Measurements from ENCODE around the gene LMX1A. TPM values are rescaled to one million over a fixed set of nuclear protein-coding genes. Genes with fewer than 3 reads are reported as not detected.

LMX1A gene
- total and polyA plus RNA-seq, 7 donors: 0.04 to 1.2 (median 0.46) TPM; not detected in 2

GRCh38 chr1:165317612-165318011, 38.9 kb downstream of the LMX1A start:
- no peak for DNase-seq
- Histone ChIP-seq H3K36me3 (no peaks in the 10 kb centered on the region), H3K27me3 (peaks cover 0 to 19% (median 3%) of the 10 kb centered on the region in 3 donors), H3K4me1 (no peaks in the 10 kb centered on the region), H3K4me3 (no peak overlapping the region), H3K27ac (no peak overlapping the region), H3K9me3 (peaks cover 0 to under 1% (median 0%) of the 10 kb centered on the region in 4 donors)
- WGBS, 2 donors: 66 to 76% methylated on average over 5 of the region's 5 CpGs
- TF ChIP-seq POLR2AphosphoS5 (IDR thresholded peaks at IDR 0.05) (no peak), EP300 (IDR thresholded peaks at IDR 0.05) (no peak), CTCF (IDR thresholded peaks at IDR 0.05) (no peak), POLR2A (IDR thresholded peaks at IDR 0.05) (no peak)
- intact Hi-C loops (cut with DNase I): no loop called here

GRCh38 chr1:165316153-165316772, 40.3 kb downstream of the LMX1A start:
- TF ChIP-seq CTCF (IDR thresholded peaks at IDR 0.05): no peak
- TF ChIP-seq POLR2A (IDR thresholded peaks at IDR 0.05): no peak
- no peak for TF ChIP-seq EP300 (IDR thresholded peaks at IDR 0.05)
- no peak for TF ChIP-seq POLR2AphosphoS5 (IDR thresholded peaks at IDR 0.05)
- no peak for DNase-seq
- intact Hi-C loops (cut with DNase I): no loop called here

GRCh38 chr1:165315481-165315880, 41.0 kb downstream of the LMX1A start:
- H3K27ac ChIP-seq: no peak overlapping the region
- H3K27me3 ChIP-seq: peaks cover 0 to 19% (median 3%) of the 10 kb centered on the region in 3 donors
- no peaks in the 10 kb centered on the region for H3K36me3 ChIP-seq
- no peak for DNase-seq
- WGBS, 2 donors: 88 to 91% methylated on average over 3 of the region's 3 CpGs
- intact Hi-C loops (cut with DNase I): no loop called here
- no peak overlapping the region for H3K4me3 ChIP-seq
- TF ChIP-seq POLR2A (IDR thresholded peaks at IDR 0.05) (no peak), EP300 (IDR thresholded peaks at IDR 0.05) (no peak), POLR2AphosphoS5 (IDR thresholded peaks at IDR 0.05) (no peak), CTCF (IDR thresholded peaks at IDR 0.05) (no peak)
- H3K9me3 ChIP-seq: peaks cover 0 to 2% (median 0%) of the 10 kb centered on the region in 4 donors
- H3K4me1 ChIP-seq: no peaks in the 10 kb centered on the region

More at GRCh38 chr1:165316153-165316772, 40.3 kb downstream of the LMX1A start:
- Histone ChIP-seq H3K27me3 (peaks cover 0 to 19% (median 3%) of the 10 kb centered on the region in 3 donors), H3K27ac (no peak overlapping the region), H3K4me1 (no peaks in the 10 kb centered on the region), H3K4me3 (no peak overlapping the region), H3K9me3 (peaks cover 0 to 2% (median 0%) of the 10 kb centered on the region in 4 donors), H3K36me3 (no peaks in the 10 kb centered on the region)
- WGBS, 2 donors: 83 to 89% methylated on average over 10 of the region's 10 CpGs

- 54 to 82% methylated on average over 4 of the region's 4 CpGs for WGBS, 2 donors
- Histone ChIP-seq H3K4me1 (no peaks in the 10 kb centered on the region), H3K4me3 (no peak overlapping the region), H3K27me3 (peaks cover 0 to 19% (median 0%) of the 10 kb centered on the region in 3 donors), H3K27ac (no peak overlapping the region), H3K9me3 (peaks cover 0 to 2% (median 0%) of the 10 kb centered on the region in 4 donors), H3K36me3 (no peaks in the 10 kb centered on the region)
- no peak for DNase-seq
- TF ChIP-seq CTCF (IDR thresholded peaks at IDR 0.05) (no peak), POLR2A (IDR thresholded peaks at IDR 0.05) (no peak), EP300 (IDR thresholded peaks at IDR 0.05) (no peak), POLR2AphosphoS5 (IDR thresholded peaks at IDR 0.05) (no peak)
- intact Hi-C loops (cut with DNase I): no loop called here
These were observed 42.6 kb downstream of the LMX1A start for GRCh38 chr1:165313903-165314302.

Measured in sigmoid colon (tissue), 7 donors.